PC-9 (cell line): ENCODE measurements around the gene CPED1. TPM values are rescaled to one million over a fixed set of nuclear protein-coding genes. Genes with fewer than 3 reads are reported as not detected.

ENCODE experiments used
- BruUV-seq: library from RNA; stranded (reverse); fragments of 400-500 nt; replicated peaks from 2 replicates; lab custom pipeline; 2021; lab: Mats Ljungman, UMichigan
- CTCF ChIA-PET: fragments of 300-600 bp; sonication (Branson Sonifier 250); formaldehyde crosslinking; loops from one replicate; lab custom pipeline; 2022; ENCODE audit warnings: antibody characterized with exemption; lab: Charles Lee
- POLR2A ChIA-PET: fragments of 300-600 bp; sonication (Branson Sonifier 250); formaldehyde crosslinking; loops from one replicate; lab custom pipeline; 2022; ENCODE audit warnings: antibody characterized with exemption; ENCODE audit not compliant: unreplicated experiment; lab: Charles Lee
- DNase-seq, 2 experiments: peaks; one replicate each; pipeline versions ENCODE4 v3.0.0 to v3.0.0-alpha.2; 2015 to 2022; ENCODE audit warnings: mixed read lengths in 1 of 2
- H2AFZ ChIP-seq: fragments of 200-600 bp; sonication (generic); 2 replicates; pipeline ENCODE4 v1.8.1; 2017; ENCODE audit warnings: antibody characterized with exemption
- H3F3A ChIP-seq: fragments of 200-600 bp; sonication (generic); 2 replicates; pipeline ENCODE4 v1.8.1; 2017; ENCODE audit warnings: antibody characterized with exemption, mild to moderate bottlenecking, low read depth; ENCODE audit not compliant: insufficient read depth
- H3K27ac ChIP-seq: fragments of 200-600 bp; sonication (generic); 2 replicates; pipeline ENCODE4 v1.6.1; 2016; ENCODE audit warnings: mixed run types
- H3K27me3 ChIP-seq: fragments of 200-600 bp; sonication (generic); 2 replicates; pipeline ENCODE4 v1.6.1; 2016; ENCODE audit warnings: low read depth, mixed run types; ENCODE audit not compliant: insufficient read depth
- H3K36me3 ChIP-seq: fragments of 200-600 bp; sonication (generic); 2 replicates; pipeline ENCODE4 v1.6.1; 2016; ENCODE audit warnings: low read depth, mixed run types
- H3K4me1 ChIP-seq: fragments of 200-600 bp; sonication (generic); replicated peaks from 2 replicates; pipeline ENCODE4 v1.6.1; 2016; ENCODE audit warnings: mixed run types; ENCODE audit not compliant: insufficient read depth
- H3K4me2 ChIP-seq: fragments of 200-600 bp; sonication (generic); 2 replicates; pipeline ENCODE4 v1.6.1; 2017; ENCODE audit warnings: mixed run types
- H3K4me3 ChIP-seq: fragments of 200-600 bp; sonication (generic); 2 replicates; pipeline ENCODE4 v1.6.1; 2016; ENCODE audit warnings: mixed run types
- H3K79me2 ChIP-seq: fragments of 200-600 bp; sonication (generic); 2 replicates; pipeline ENCODE4 v1.6.1; 2017; ENCODE audit warnings: low read depth, mixed run types
- H3K9me2 ChIP-seq: fragments of 200-600 bp; sonication (generic); 2 replicates; pipeline ENCODE4 v1.8.1; 2017; ENCODE audit warnings: mild to moderate bottlenecking; ENCODE audit not compliant: insufficient read depth
- H3K9me3 ChIP-seq: fragments of 200-600 bp; sonication (generic); 2 replicates; pipeline ENCODE4 v1.8.1; 2016; ENCODE audit warnings: low read depth; ENCODE audit not compliant: insufficient read depth
- H4K20me1 ChIP-seq: fragments of 200-600 bp; sonication (generic); 2 replicates; pipeline ENCODE4 v1.8.1; 2017; ENCODE audit not compliant: insufficient read depth
- CTCF ChIP-seq: fragments of 200-600 bp; sonication (generic); conservative IDR thresholded peaks from 2 replicates; pipeline ENCODE4 v1.6.1; 2017; ENCODE audit warnings: mixed run types, antibody characterized with exemption, mild to moderate bottlenecking, moderate library complexity
- EZH2 ChIP-seq: fragments of 200-600 bp; sonication (generic); IDR thresholded peaks from 2 replicates; pipeline ENCODE4 v1.8.0; 2017; ENCODE audit warnings: antibody characterized with exemption, low read depth
- intact Hi-C: fragments of 100-400 bp; cut with micrococcal nuclease; formaldehyde crosslinking; loops from one replicate; pipeline ENCODE4 v1.10.0; 2022; ENCODE audit not compliant: unreplicated experiment
- total RNA-seq: library from RNA; stranded (reverse); gene quantifications from 2 replicates; pipeline ENCODE4 v1.2.3, GENCODE V29; 2021

Gene CPED1
- total RNA-seq, 1 experiment from 2014 or later, result 2.4 TPM

GRCh38 chr7:121026577-121027111 lies 38.1 kb downstream of the CPED1 start:
- Histone ChIP-seq H3K9me2 (no peaks in the 10 kb centered on the region), H3K4me1 (no peaks in the 10 kb centered on the region), H3K27me3 (no peaks in the 10 kb centered on the region), H3K36me3 (no peaks in the 10 kb centered on the region), H3K27ac (no peak overlapping the region), H3F3A (no peaks in the 10 kb centered on the region), H3K9me3 (no peaks in the 10 kb centered on the region), H3K79me2 (no peaks in the 10 kb centered on the region), H4K20me1 (no peaks in the 10 kb centered on the region), H3K4me2 (no peak overlapping the region), H2AFZ (no peak overlapping the region), H3K4me3 (no peak overlapping the region)
- DNase-seq, result no peak
- TF ChIP-seq EZH2 (no peak), CTCF (no peak)
- no TSS peak for BruUV-seq
- intact Hi-C loops, result no loop called here
- ChIA-PET CTCF (no interaction called here), POLR2A (no interaction called here)

GRCh38 chr7:121027761-121028669 lies 39.5 kb downstream of the CPED1 start:
- TF ChIP-seq EZH2, result no peak
- TF ChIP-seq CTCF, result no peak

GRCh38 chr7:121029302-121029701 lies 40.8 kb downstream of the CPED1 start:
- Histone ChIP-seq H3K27ac (no peak overlapping the region), H3K9me2 (no peaks in the 10 kb centered on the region), H3K4me1 (no peaks in the 10 kb centered on the region), H3K79me2 (no peaks in the 10 kb centered on the region), H3K27me3 (no peaks in the 10 kb centered on the region), H3F3A (no peaks in the 10 kb centered on the region), H3K9me3 (no peaks in the 10 kb centered on the region), H2AFZ (no peak overlapping the region), H3K36me3 (no peaks in the 10 kb centered on the region), H3K4me2 (no peak overlapping the region), H4K20me1 (no peaks in the 10 kb centered on the region), H3K4me3 (no peak overlapping the region)
- ChIA-PET POLR2A (no interaction called here), CTCF (no interaction called here)
- DNase-seq, result no peak
- BruUV-seq, result no TSS peak
- intact Hi-C loops, result no loop called here
- TF ChIP-seq EZH2 (no peak), CTCF (no peak)

More at GRCh38 chr7:121027761-121028669, 39.5 kb downstream of the CPED1 start:
- Histone ChIP-seq H3F3A (no peaks in the 10 kb centered on the region), H2AFZ (peak overlapping the region; percentile 5; the same call in 1 of the 2 replicates), H3K36me3 (no peaks in the 10 kb centered on the region), H3K27ac (no peak overlapping the region), H3K27me3 (no peaks in the 10 kb centered on the region), H3K9me3 (no peaks in the 10 kb centered on the region), H3K79me2 (no peaks in the 10 kb centered on the region), H3K4me3 (no peak overlapping the region), H3K4me1 (no peaks in the 10 kb centered on the region), H3K9me2 (no peaks in the 10 kb centered on the region), H4K20me1 (no peaks in the 10 kb centered on the region), H3K4me2 (no peak overlapping the region)
- no peak for DNase-seq
- ChIA-PET CTCF (no interaction called here), POLR2A (no interaction called here)
- intact Hi-C loops, result no loop called here
- BruUV-seq, result no TSS peak
